ENCODE data around the gene PLXDC2.

The PLXDC2 gene

DNA sequence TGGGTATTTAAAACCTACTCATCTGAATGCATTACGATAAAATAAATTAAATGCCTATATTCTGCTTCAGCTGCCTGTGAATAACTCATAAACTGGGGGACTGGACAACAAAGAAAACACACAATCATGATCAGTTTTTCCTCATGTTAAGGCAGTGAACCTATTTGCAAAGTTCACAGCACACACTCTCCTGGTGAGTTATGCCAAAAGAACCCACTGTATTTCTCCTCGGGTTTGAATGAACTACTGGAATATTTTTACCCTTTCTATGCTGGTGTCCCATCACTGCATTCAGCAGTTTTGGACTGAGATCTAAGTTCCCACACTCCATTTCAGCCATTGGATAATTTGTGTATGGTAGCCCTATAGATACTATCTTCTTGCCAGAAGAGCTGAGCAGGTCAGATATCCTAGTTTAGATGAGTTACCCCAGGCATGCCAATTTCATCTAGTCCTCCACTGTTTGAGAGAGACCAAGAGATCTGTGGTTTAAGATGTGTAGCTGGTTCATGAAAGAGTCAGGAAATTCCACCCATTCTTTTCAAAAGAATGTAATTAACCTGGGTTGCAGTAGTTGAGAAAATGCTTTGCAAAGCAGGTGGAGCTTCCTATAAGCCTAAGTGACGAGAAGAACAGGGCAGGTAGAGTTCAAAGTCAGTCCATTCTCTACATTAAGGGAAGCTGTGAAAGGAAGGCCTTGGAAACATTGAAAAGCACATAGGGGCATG is 101.7 kb downstream of the PLXDC2 start:
- TF ChIP-seq CTCF (conservative IDR thresholded peaks at IDR 0.05; ENCODE audit: low read length) (no peak), EZH2phosphoT487 (IDR thresholded peaks at IDR 0.05; ENCODE audit: borderline replicate concordance) (no peak)
- H3F3A ChIP-seq (ENCODE audit: low read depth), result no peaks in the 10 kb centered on the region
- H3K9me3 ChIP-seq (ENCODE audit: insufficient read depth, low read depth, low read length), result no peaks in the 10 kb centered on the region
- no peaks in the 10 kb centered on the region for H3K36me3 ChIP-seq (ENCODE audit: insufficient read depth, low read length)
- H4K20me1 ChIP-seq (ENCODE audit: insufficient read depth, low read length, poor library complexity, severe bottlenecking), result no peaks in the 10 kb centered on the region
- H2AFZ ChIP-seq (ENCODE audit: low read length), result no peak overlapping the region
- H3K9me2 ChIP-seq (replicated peaks; ENCODE audit: low read depth, low read length), result no peaks in the 10 kb centered on the region
- H3K4me2 ChIP-seq (ENCODE audit: low read depth, low read length, poor library complexity, severe bottlenecking), result no peak overlapping the region
- no peaks in the 10 kb centered on the region for H3K79me2 ChIP-seq (ENCODE audit: insufficient read depth, low read length)
- H3K27me3 ChIP-seq (ENCODE audit: insufficient read depth, low read length, poor library complexity, severe bottlenecking), result no peaks in the 10 kb centered on the region
- H3K4me3 ChIP-seq (ENCODE audit: low read length, poor library complexity, severe bottlenecking), result no peak overlapping the region
- no peak overlapping the region for H3K9ac ChIP-seq (ENCODE audit: low read depth, low read length, poor library complexity, severe bottlenecking)
- H3K4me1 ChIP-seq (ENCODE audit: insufficient read depth, low read length, poor library complexity, severe bottlenecking), result no peaks in the 10 kb centered on the region

DNA sequence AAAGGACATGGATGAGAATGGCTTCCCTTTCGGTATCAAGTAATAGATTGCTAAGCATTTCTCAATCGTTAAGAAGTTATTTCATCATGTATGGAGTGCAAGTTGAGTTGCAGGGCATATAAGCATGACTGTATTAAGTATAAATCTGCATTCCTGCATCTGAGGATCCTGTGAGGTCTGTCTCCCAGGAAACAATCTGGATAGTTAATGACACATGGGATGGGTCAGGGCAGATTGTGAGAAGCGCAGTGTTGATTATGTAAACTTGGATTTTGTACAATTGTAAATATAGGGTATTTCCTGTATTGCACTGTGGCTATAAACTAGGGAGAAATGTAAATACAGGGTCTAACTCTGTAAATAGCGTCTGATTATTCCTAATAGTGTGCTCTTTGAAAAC is 102.6 kb downstream of the PLXDC2 start:
- Histone ChIP-seq H3K9me3 (ENCODE audit: insufficient read depth, low read depth, low read length) (no peaks in the 10 kb centered on the region), H4K20me1 (ENCODE audit: insufficient read depth, low read length, poor library complexity, severe bottlenecking) (no peaks in the 10 kb centered on the region), H3F3A (ENCODE audit: low read depth) (no peaks in the 10 kb centered on the region), H3K9me2 (replicated peaks; ENCODE audit: low read depth, low read length) (no peaks in the 10 kb centered on the region), H3K79me2 (ENCODE audit: insufficient read depth, low read length) (no peaks in the 10 kb centered on the region), H3K4me3 (ENCODE audit: low read length, poor library complexity, severe bottlenecking) (no peak overlapping the region), H2AFZ (ENCODE audit: low read length) (no peak overlapping the region), H3K9ac (ENCODE audit: low read depth, low read length, poor library complexity, severe bottlenecking) (no peak overlapping the region), H3K4me1 (ENCODE audit: insufficient read depth, low read length, poor library complexity, severe bottlenecking) (no peaks in the 10 kb centered on the region), H3K4me2 (ENCODE audit: low read depth, low read length, poor library complexity, severe bottlenecking) (no peak overlapping the region), H3K36me3 (ENCODE audit: insufficient read depth, low read length) (no peaks in the 10 kb centered on the region), H3K27me3 (ENCODE audit: insufficient read depth, low read length, poor library complexity, severe bottlenecking) (no peaks in the 10 kb centered on the region)
- no peak for TF ChIP-seq CTCF (conservative IDR thresholded peaks at IDR 0.05; ENCODE audit: low read length)
- TF ChIP-seq EZH2phosphoT487 (IDR thresholded peaks at IDR 0.05; ENCODE audit: borderline replicate concordance), result no peak

GRCh38 chr10:19919671-19920070 is 103.4 kb downstream of the PLXDC2 start:
- Histone ChIP-seq H3K4me1 (ENCODE audit: insufficient read depth, low read length, poor library complexity, severe bottlenecking) (no peaks in the 10 kb centered on the region), H3K9me3 (ENCODE audit: insufficient read depth, low read depth, low read length) (no peaks in the 10 kb centered on the region), H4K20me1 (ENCODE audit: insufficient read depth, low read length, poor library complexity, severe bottlenecking) (no peaks in the 10 kb centered on the region), H3K4me3 (ENCODE audit: low read length, poor library complexity, severe bottlenecking) (no peak overlapping the region), H3K4me2 (ENCODE audit: low read depth, low read length, poor library complexity, severe bottlenecking) (no peak overlapping the region), H3K79me2 (ENCODE audit: insufficient read depth, low read length) (no peaks in the 10 kb centered on the region), H3K9ac (ENCODE audit: low read depth, low read length, poor library complexity, severe bottlenecking) (no peak overlapping the region), H3K9me2 (replicated peaks; ENCODE audit: low read depth, low read length) (no peaks in the 10 kb centered on the region), H3K36me3 (ENCODE audit: insufficient read depth, low read length) (no peaks in the 10 kb centered on the region), H3K27me3 (ENCODE audit: insufficient read depth, low read length, poor library complexity, severe bottlenecking) (no peaks in the 10 kb centered on the region), H2AFZ (ENCODE audit: low read length) (no peak overlapping the region), H3F3A (ENCODE audit: low read depth) (no peaks in the 10 kb centered on the region)
- TF ChIP-seq CTCF (conservative IDR thresholded peaks at IDR 0.05; ENCODE audit: low read length) (no peak), EZH2phosphoT487 (IDR thresholded peaks at IDR 0.05; ENCODE audit: borderline replicate concordance) (no peak)

Measured in Loucy (cell line).